SK-N-SH (cell line): ENCODE results near the gene GATAD2A. TPM values are rescaled to one million over a fixed set of nuclear protein-coding genes. Genes with fewer than 3 reads are reported as not detected.
"Not testable (repeated sequence)": the region's sequence is repeated elsewhere in the genome, so short reads cannot be mapped to it uniquely, and the experiment has no call there.

Source experiments
- CTCF ChIA-PET: fragments of 300-600, 350-600 bp; formaldehyde crosslinking; extraction: SDS; loops from one replicate; lab custom pipeline; 2021; lab: Yijun Ruan, JAX
- POLR2A ChIA-PET: fragments of 350-600 bp; sonication (Branson Sonifier 250); formaldehyde crosslinking; extraction: SDS; loops from one replicate; lab custom pipeline; 2020; ENCODE audit warnings: antibody characterized with exemption, inconsistent platforms; lab: Yijun Ruan, JAX
- DNase-seq: peaks from one replicate; pipeline ENCODE4 v3.0.0; 2012
- H2AFZ ChIP-seq: fragments of 200-600 bp; sonication (generic); 2 replicates; pipeline ENCODE4 v1.8.1; 2016; ENCODE audit warnings: antibody characterized with exemption, mild to moderate bottlenecking, low read depth
- H3F3A ChIP-seq: fragments of 200-600 bp; sonication (generic); replicated peaks from 2 replicates; pipeline ENCODE3; 2016; ENCODE audit warnings: antibody characterized with exemption, mild to moderate bottlenecking; ENCODE audit not compliant: insufficient read depth
- H3K27ac ChIP-seq, 2 experiments: fragments of 200-500 bp in 1 of 2; fragments of 200-600 bp in 1 of 2; sonication (Bioruptor generic) in 1 of 2; sonication (generic), shearing (Covaris generic) in 1 of 2; 2 replicates each; pipeline versions ENCODE4 v1.5.1 to v1.6.1; 2014 to 2016; ENCODE audit warnings: low read depth in 2 of 2, inconsistent platforms in 1 of 2, low read length in 1 of 2, mild to moderate bottlenecking in 1 of 2, mixed read lengths in 1 of 2
- H3K27me3 ChIP-seq: fragments of 200-600 bp; sonication (generic), shearing (Covaris generic); 2 replicates; pipeline ENCODE4 v1.6.1; 2016; ENCODE audit warnings: mixed run types; ENCODE audit not compliant: insufficient read depth
- H3K36me3 ChIP-seq, 2 experiments: fragments of 200-500 bp in 1 of 2; fragments of 200-600 bp in 1 of 2; sonication (Bioruptor generic) in 1 of 2; sonication (generic) in 1 of 2; replicated peaks in 1 of 2; 2 replicates each; pipeline versions ENCODE3 to v1.5.1; 2014 to 2016; ENCODE audit warnings: low read length in 1 of 2, mild to moderate bottlenecking in 1 of 2; ENCODE audit not compliant: insufficient read depth in 2 of 2, control insufficient read depth in 1 of 2
- H3K4me1 ChIP-seq, 2 experiments: fragments of 200-500 bp in 1 of 2; fragments of 200-600 bp in 1 of 2; sonication (Bioruptor generic) in 1 of 2; sonication (generic), shearing (Covaris generic) in 1 of 2; 2 replicates each; pipeline versions ENCODE4 v1.5.1 to v1.6.1; 2014 to 2016; ENCODE audit warnings: low read depth in 1 of 2, low read length in 1 of 2, mixed run types in 1 of 2; ENCODE audit not compliant: insufficient read depth in 2 of 2, control insufficient read depth in 1 of 2
- H3K4me2 ChIP-seq: fragments of 200-600 bp; sonication (generic), shearing (Covaris generic); 2 replicates; pipeline ENCODE4 v1.6.1; 2017; ENCODE audit warnings: mixed run types
- H3K4me3 ChIP-seq, 2 experiments: fragments of 200-500 bp in 1 of 2; fragments of 200-600 bp in 1 of 2; sonication (Bioruptor generic) in 1 of 2; sonication (generic), shearing (Covaris generic) in 1 of 2; 2 replicates each; pipeline versions ENCODE4 v1.5.1 to v1.8.1; 2014 to 2016; ENCODE audit warnings: low read depth in 2 of 2, inconsistent platforms in 1 of 2, low read length in 1 of 2, mild to moderate bottlenecking in 1 of 2, mixed read lengths in 1 of 2, moderate library complexity in 1 of 2
- H3K79me2 ChIP-seq: fragments of 200-600 bp; sonication (generic); 2 replicates; pipeline ENCODE4 v1.8.1; 2017; ENCODE audit warnings: mild to moderate bottlenecking; ENCODE audit not compliant: insufficient read depth
- H3K9ac ChIP-seq: fragments of 200-600 bp; sonication (generic); 2 replicates; pipeline ENCODE4 v1.6.1; 2017; ENCODE audit warnings: mixed run types
- H3K9me2 ChIP-seq: fragments of 200-600 bp; sonication (generic); 2 replicates; pipeline ENCODE4 v1.6.1; 2017; ENCODE audit warnings: mixed run types
- H3K9me3 ChIP-seq: fragments of 200-600 bp; sonication (generic); 2 replicates; pipeline ENCODE4 v1.6.1; 2017; ENCODE audit warnings: mixed run types, mild to moderate bottlenecking, moderate library complexity
- H4K20me1 ChIP-seq: fragments of 200-600 bp; sonication (generic); 2 replicates; pipeline ENCODE4 v1.6.1; 2017; ENCODE audit warnings: mild to moderate bottlenecking, mixed run types; ENCODE audit not compliant: insufficient read depth
- CHD2 ChIP-seq: fragments of 150-350 bp; IDR thresholded peaks from 2 replicates; pipeline ENCODE4 v1.6.1; 2018; ENCODE audit warnings: low read length; ENCODE audit not compliant: partially characterized antibody
- CTCF ChIP-seq: fragments of 200-600 bp; sonication (generic); IDR thresholded peaks from 2 replicates; pipeline ENCODE4 v1.6.1; 2017; ENCODE audit warnings: antibody characterized with exemption, mild to moderate bottlenecking, moderate library complexity
- EP300 ChIP-seq, 2 experiments: IDR thresholded peaks; 2 replicates each; pipeline versions ENCODE4 v1.4.0 to v1.6.1; 2012; ENCODE audit warnings: borderline replicate concordance in 1 of 2, low read depth in 1 of 2, low read length in 1 of 2
- EZH2phosphoT487 ChIP-seq: fragments of 200-600 bp; sonication (generic); IDR thresholded peaks from 2 replicates; pipeline ENCODE4 v1.6.1; 2017; ENCODE audit warnings: low read depth, mixed run types, mild to moderate bottlenecking, antibody characterized with exemption, moderate library complexity, borderline replicate concordance
- FOXJ3 ChIP-seq: sonication (generic); formaldehyde crosslinking; IDR thresholded peaks from 2 replicates; pipeline ENCODE4 v1.5.1; 2020; ENCODE audit warnings: mild to moderate bottlenecking, missing genetic modification reagents
- FOXM1 ChIP-seq: IDR thresholded peaks from 2 replicates; pipeline ENCODE4 v1.4.0; 2012; ENCODE audit warnings: low read depth, mild to moderate bottlenecking
- JUND ChIP-seq: IDR thresholded peaks from 2 replicates; pipeline ENCODE4 v1.4.0; 2012
- MAX ChIP-seq: IDR thresholded peaks from 2 replicates; pipeline ENCODE4 v1.4.0; 2012; ENCODE audit warnings: low read depth
- MEF2A ChIP-seq: IDR thresholded peaks from 2 replicates; pipeline ENCODE4 v1.4.0; 2012; ENCODE audit warnings: low read depth, borderline replicate concordance
- NFIC ChIP-seq: IDR thresholded peaks from 2 replicates; pipeline ENCODE4 v1.4.0; 2012; ENCODE audit warnings: borderline replicate concordance
- POLR2AphosphoS5 ChIP-seq: IDR thresholded peaks from 2 replicates; pipeline ENCODE4 v1.6.1; 2012; ENCODE audit warnings: low read depth, low read length
- RFX5 ChIP-seq: IDR thresholded peaks from 2 replicates; pipeline ENCODE4 v1.6.1; 2012; ENCODE audit warnings: mild to moderate bottlenecking, improper control_type of control experiment, low read length
- RXRA ChIP-seq: IDR thresholded peaks from 2 replicates; pipeline ENCODE4 v1.4.0; 2012; ENCODE audit warnings: low read depth, mild to moderate bottlenecking, borderline replicate concordance
- TEAD4 ChIP-seq: IDR thresholded peaks from 2 replicates; pipeline ENCODE4 v1.4.0; 2012; ENCODE audit warnings: mild to moderate bottlenecking, borderline replicate concordance; ENCODE audit not compliant: insufficient read depth
- WGBS: methylation state at CpG from one replicate; pipeline ENCODE4 v1.1.6; 2017; ENCODE audit warnings: low lambda C conversion rate; 5-methylcytosine and 5-hydroxymethylcytosine counted together
- polyA plus RNA-seq, 3 experiments: library from polyadenylated mRNA; depleted of rRNA; stranded (reverse); fragments of >200 nt; gene quantifications; 2 replicates each; pipeline ENCODE4 v1.2.3, GENCODE V29; 2012
- TF ChIP-seq, protein P1 (sequence below): fragments of 150-350 bp; IDR thresholded peaks from 2 replicates; pipeline ENCODE4 v1.6.1; 2017; ENCODE audit warnings: antibody characterized with exemption, low read length, low read depth, borderline replicate concordance
- TF ChIP-seq, protein P2 (sequence below): IDR thresholded peaks from 2 replicates; pipeline ENCODE4; 2012
- TF ChIP-seq, protein P3 (sequence below): IDR thresholded peaks from 2 replicates; pipeline ENCODE4 v1.6.1; 2012; ENCODE audit warnings: mild to moderate bottlenecking, low read depth, low read length, moderate library complexity

Gene GATAD2A
- polyA plus RNA-seq, 1 of the 3 experiments (the other 2 are of a cell fraction), result 36.6 TPM

GRCh38 chr19:19394333-19394732 is 11.1 kb upstream of the GATAD2A start:
- H3K9me3 ChIP-seq, POLR2A ChIA-PET, H4K20me1 ChIP-seq, H3K27ac ChIP-seq, DNase-seq, H3F3A ChIP-seq, H3K4me1 ChIP-seq, H3K9ac ChIP-seq, H3K36me3 ChIP-seq, H3K4me2 ChIP-seq, H3K9me2 ChIP-seq, H3K27me3 ChIP-seq, H3K4me3 ChIP-seq, H2AFZ ChIP-seq: not testable (repeated sequence)
- CTCF ChIA-PET, result interaction anchor here (0.6 to 1.0 kb wide), 3 partner anchors 11 to 505 kb away, joined by 3 read pairs; partner anchors contain the start of gene GATAD2A
- H3K79me2 ChIP-seq, result peaks cover 94% of the 10 kb centered on the region
- 91% methylated on average over 7 of the region's 7 CpGs for WGBS

- peak; percentile 46 for DNase-seq
- Histone ChIP-seq H3K27me3 (no peaks in the 10 kb centered on the region), H3K9ac (peak overlapping the region; percentile 8; the same call in 1 of the 2 replicates), H3K36me3 (no peaks in the 10 kb centered on the region), H3K79me2 (peaks cover 63% of the 10 kb centered on the region; the same call in 1 of the 2 replicates), H3K4me1 (peaks cover 6 to 13% of the 10 kb centered on the region in 2 experiments; a peak in 3 of 4 replicates), H3K27ac (peak overlapping the region; percentile 19 to 43; a peak in 3 of 4 replicates), H3K9me2 (no peaks in the 10 kb centered on the region), H3K4me3 (no peak overlapping the region), H4K20me1 (no peaks in the 10 kb centered on the region), H2AFZ (peak overlapping the region; percentile 52), H3K9me3 (no peaks in the 10 kb centered on the region), H3F3A (peaks cover 36% of the 10 kb centered on the region), H3K4me2 (peak overlapping the region; percentile 18; the same call in 1 of the 2 replicates)
- ChIA-PET CTCF (interaction anchor here (0.9 to 1.4 kb wide), 3 partner anchors 9 to 116 kb away, joined by 3 to 6 read pairs (median 3); partner anchors contain the start of gene TSSK6), POLR2A (no interaction called here)
- 57% methylated on average over 9 of the region's 9 CpGs for WGBS
- TF ChIP-seq MAX, result peak; percentile 66
- TF ChIP-seq, protein P1, sequence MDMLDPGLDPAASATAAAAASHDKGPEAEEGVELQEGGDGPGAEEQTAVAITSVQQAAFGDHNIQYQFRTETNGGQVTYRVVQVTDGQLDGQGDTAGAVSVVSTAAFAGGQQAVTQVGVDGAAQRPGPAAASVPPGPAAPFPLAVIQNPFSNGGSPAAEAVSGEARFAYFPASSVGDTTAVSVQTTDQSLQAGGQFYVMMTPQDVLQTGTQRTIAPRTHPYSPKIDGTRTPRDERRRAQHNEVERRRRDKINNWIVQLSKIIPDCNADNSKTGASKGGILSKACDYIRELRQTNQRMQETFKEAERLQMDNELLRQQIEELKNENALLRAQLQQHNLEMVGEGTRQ, result no peak
- no peak for TF ChIP-seq POLR2AphosphoS5
- TF ChIP-seq, protein P2, sequence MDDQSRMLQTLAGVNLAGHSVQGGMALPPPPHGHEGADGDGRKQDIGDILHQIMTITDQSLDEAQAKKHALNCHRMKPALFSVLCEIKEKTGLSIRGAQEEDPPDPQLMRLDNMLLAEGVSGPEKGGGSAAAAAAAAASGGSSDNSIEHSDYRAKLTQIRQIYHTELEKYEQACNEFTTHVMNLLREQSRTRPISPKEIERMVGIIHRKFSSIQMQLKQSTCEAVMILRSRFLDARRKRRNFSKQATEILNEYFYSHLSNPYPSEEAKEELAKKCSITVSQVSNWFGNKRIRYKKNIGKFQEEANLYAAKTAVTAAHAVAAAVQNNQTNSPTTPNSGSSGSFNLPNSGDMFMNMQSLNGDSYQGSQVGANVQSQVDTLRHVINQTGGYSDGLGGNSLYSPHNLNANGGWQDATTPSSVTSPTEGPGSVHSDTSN, result peak; percentile 36; the same call in 1 of the 2 replicates
- TF ChIP-seq TEAD4, result no peak
- TF ChIP-seq MEF2A, result no peak
- TF ChIP-seq EZH2phosphoT487, result no peak
- no peak for TF ChIP-seq CHD2
- TF ChIP-seq, protein P3, sequence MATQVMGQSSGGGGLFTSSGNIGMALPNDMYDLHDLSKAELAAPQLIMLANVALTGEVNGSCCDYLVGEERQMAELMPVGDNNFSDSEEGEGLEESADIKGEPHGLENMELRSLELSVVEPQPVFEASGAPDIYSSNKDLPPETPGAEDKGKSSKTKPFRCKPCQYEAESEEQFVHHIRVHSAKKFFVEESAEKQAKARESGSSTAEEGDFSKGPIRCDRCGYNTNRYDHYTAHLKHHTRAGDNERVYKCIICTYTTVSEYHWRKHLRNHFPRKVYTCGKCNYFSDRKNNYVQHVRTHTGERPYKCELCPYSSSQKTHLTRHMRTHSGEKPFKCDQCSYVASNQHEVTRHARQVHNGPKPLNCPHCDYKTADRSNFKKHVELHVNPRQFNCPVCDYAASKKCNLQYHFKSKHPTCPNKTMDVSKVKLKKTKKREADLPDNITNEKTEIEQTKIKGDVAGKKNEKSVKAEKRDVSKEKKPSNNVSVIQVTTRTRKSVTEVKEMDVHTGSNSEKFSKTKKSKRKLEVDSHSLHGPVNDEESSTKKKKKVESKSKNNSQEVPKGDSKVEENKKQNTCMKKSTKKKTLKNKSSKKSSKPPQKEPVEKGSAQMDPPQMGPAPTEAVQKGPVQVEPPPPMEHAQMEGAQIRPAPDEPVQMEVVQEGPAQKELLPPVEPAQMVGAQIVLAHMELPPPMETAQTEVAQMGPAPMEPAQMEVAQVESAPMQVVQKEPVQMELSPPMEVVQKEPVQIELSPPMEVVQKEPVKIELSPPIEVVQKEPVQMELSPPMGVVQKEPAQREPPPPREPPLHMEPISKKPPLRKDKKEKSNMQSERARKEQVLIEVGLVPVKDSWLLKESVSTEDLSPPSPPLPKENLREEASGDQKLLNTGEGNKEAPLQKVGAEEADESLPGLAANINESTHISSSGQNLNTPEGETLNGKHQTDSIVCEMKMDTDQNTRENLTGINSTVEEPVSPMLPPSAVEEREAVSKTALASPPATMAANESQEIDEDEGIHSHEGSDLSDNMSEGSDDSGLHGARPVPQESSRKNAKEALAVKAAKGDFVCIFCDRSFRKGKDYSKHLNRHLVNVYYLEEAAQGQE, result no peak
- TF ChIP-seq EP300 (IDR thresholded peaks at IDR 0.05; ENCODE audit: borderline replicate concordance in 1 of 2, low read depth in 1 of 2, low read length in 1 of 2), result no peak
- TF ChIP-seq JUND, result no peak
- no peak for TF ChIP-seq NFIC
- TF ChIP-seq CTCF, result no peak
- no peak for TF ChIP-seq FOXM1
- peak; percentile 86 for TF ChIP-seq RFX5
- no peak for TF ChIP-seq RXRA
- TF ChIP-seq FOXJ3, result no peak
Observed at GRCh38 chr19:19399733-19400433, 5.6 kb upstream of the GATAD2A start.
